ENCODE data around the gene BMP7. TPM values are rescaled to one million over a fixed set of nuclear protein-coding genes. Genes with fewer than 3 reads are reported as not detected.

Gene BMP7
- total and polyA plus RNA-seq, 2 experiments from 2014 or later = 130 to 276 TPM

DNA sequence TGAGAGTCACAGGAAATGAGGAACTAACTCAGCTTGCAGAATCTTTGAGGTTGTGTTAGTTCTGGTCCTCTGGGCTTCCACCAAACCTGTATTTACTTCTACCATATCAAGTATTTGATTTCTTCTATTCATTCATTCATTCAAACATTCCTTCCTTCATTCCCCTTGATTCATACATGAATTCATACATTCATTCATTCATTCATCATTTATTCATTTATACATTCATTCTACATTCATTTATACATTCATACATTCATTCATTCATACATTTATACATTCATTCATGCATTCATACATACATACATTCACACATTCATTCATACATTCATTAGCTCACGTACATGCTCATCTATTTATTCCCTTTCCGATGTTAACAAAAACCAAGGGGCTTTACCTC is 120.3 kb downstream of the BMP7 start:
- Histone ChIP-seq H3K9me3 (ENCODE audit: low read depth) (no peaks in the 10 kb centered on the region), H3K27me3 (no peaks in the 10 kb centered on the region), H3K36me3 (no peaks in the 10 kb centered on the region), H3K4me3 (no peak overlapping the region), H3K27ac (no peak overlapping the region), H3K4me1 (ENCODE audit: low read depth) (peaks cover 32% of the 10 kb centered on the region)
- TF ChIP-seq, protein P1, sequence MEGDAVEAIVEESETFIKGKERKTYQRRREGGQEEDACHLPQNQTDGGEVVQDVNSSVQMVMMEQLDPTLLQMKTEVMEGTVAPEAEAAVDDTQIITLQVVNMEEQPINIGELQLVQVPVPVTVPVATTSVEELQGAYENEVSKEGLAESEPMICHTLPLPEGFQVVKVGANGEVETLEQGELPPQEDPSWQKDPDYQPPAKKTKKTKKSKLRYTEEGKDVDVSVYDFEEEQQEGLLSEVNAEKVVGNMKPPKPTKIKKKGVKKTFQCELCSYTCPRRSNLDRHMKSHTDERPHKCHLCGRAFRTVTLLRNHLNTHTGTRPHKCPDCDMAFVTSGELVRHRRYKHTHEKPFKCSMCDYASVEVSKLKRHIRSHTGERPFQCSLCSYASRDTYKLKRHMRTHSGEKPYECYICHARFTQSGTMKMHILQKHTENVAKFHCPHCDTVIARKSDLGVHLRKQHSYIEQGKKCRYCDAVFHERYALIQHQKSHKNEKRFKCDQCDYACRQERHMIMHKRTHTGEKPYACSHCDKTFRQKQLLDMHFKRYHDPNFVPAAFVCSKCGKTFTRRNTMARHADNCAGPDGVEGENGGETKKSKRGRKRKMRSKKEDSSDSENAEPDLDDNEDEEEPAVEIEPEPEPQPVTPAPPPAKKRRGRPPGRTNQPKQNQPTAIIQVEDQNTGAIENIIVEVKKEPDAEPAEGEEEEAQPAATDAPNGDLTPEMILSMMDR (IDR thresholded peaks at IDR 0.05; ENCODE audit: low read depth, low read length) = no peak
- DNase-seq (ENCODE audit: low read depth in 1 of 2, low spot score in 1 of 2) = no peak

DNA sequence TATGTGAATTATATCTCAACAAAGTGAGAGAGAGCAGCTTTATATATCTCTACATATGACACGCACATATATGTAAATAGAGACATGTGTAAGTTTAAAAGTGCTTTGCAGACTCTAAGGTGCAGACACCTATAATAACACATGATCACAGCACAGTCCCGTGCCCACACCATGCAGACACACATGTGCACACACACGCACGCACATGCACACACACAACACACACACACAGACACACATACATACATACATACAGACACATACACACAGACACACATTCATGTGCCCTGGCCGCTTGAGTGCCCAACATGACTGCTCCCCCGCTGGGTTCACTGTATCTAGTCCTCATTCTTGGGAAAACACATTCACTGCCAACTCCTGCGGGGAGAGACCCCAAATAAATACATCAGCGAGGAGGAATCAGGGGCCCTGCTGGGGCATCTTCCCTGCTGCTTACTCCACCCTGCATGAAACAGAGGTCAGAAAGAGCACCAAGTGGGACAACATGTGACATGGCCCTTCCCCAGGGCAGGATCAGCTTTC is 121.3 kb downstream of the BMP7 start:
- DNase-seq (ENCODE audit: low read depth in 1 of 2, low spot score in 1 of 2) = no peak
- Histone ChIP-seq H3K9me3 (ENCODE audit: low read depth) (no peaks in the 10 kb centered on the region), H3K27ac (no peak overlapping the region), H3K4me3 (no peak overlapping the region), H3K27me3 (no peaks in the 10 kb centered on the region), H3K4me1 (ENCODE audit: low read depth) (peaks cover 26% of the 10 kb centered on the region), H3K36me3 (no peaks in the 10 kb centered on the region)
- TF ChIP-seq, protein P1 (IDR thresholded peaks at IDR 0.05; ENCODE audit: low read depth, low read length) = no peak

DNA sequence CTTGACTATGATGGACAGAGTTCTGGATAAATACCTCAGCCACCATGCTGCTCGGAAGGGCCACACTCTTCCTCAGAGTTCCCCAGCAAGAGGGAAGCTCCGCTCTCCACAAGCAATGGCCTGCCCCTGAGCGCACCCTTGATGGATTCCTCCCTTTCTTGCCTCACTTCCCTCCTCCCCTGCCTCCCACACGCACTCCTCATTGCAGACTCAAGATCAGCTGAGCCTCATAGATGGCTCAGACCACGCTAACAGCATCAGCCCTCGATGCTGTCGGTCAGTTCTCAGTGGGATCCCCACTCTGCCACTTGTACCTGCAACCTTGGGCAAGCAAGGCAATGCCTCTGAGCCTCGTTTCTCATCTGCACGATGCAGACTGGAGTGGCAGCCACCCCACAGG is 123.3 kb downstream of the BMP7 start:
- peaks cover 6% of the 10 kb centered on the region for H3K4me1 ChIP-seq (ENCODE audit: low read depth)

DNA sequence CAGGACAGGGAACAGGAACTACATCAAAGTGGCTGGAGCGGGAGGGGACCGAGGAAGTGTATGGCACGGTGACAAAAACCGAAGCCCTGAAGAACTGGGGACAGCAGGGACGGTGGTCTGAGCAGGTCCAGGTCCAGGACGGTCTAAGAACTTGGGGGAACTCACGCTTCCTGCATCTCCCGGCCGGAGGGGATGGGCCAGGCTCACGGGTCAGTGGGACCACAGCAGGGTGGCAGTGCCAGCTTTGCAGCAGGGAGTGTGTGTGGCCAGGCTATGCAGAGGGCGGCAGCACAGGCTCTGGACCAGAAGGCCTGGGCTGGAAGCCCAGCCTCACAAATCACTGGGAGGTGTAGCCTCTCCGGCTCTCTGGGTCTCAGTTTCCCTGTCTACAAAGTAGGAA is 123.8 kb downstream of the BMP7 start:
- peaks cover 1% of the 10 kb centered on the region for H3K4me1 ChIP-seq (ENCODE audit: low read depth)
- no peaks in the 10 kb centered on the region for H3K27me3 ChIP-seq
- no peaks in the 10 kb centered on the region for H3K36me3 ChIP-seq
- no peaks in the 10 kb centered on the region for H3K9me3 ChIP-seq (ENCODE audit: low read depth)
- no peak overlapping the region for H3K27ac ChIP-seq
- TF ChIP-seq, protein P1 (IDR thresholded peaks at IDR 0.05; ENCODE audit: low read depth, low read length) = no peak
- DNase-seq (ENCODE audit: low read depth in 1 of 2, low spot score in 1 of 2) = no peak
- H3K4me3 ChIP-seq = no peak overlapping the region

More for the DNA sequence above, 123.3 kb downstream of the BMP7 start:
- Histone ChIP-seq H3K27ac (no peak overlapping the region), H3K36me3 (no peaks in the 10 kb centered on the region), H3K9me3 (ENCODE audit: low read depth) (no peaks in the 10 kb centered on the region), H3K4me3 (no peak overlapping the region), H3K27me3 (no peaks in the 10 kb centered on the region)
- no peak for DNase-seq (ENCODE audit: low read depth in 1 of 2, low spot score in 1 of 2)
- TF ChIP-seq, protein P1 (IDR thresholded peaks at IDR 0.05; ENCODE audit: low read depth, low read length) = no peak

DNA sequence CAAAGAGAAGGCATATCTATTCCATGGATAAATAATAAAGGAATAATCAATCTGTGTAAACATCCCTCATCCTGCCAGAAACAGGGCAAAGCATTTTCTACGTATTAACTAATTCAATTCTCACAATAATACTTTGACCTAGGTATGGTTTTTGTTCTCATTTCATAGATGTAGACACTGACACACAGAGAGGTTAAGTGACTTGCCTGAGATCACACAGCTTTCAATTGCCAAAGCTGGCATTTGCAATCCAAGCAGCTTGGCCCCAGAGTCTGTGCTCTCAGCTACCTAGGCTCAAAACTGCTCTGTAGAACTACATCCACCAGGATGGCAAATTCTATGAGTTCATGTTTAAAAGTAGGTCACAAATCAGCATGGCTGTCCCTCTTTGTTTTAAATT is 124.9 kb downstream of the BMP7 start:
- no peaks in the 10 kb centered on the region for H3K4me1 ChIP-seq (ENCODE audit: low read depth)
- TF ChIP-seq, protein P1 (IDR thresholded peaks at IDR 0.05; ENCODE audit: low read depth, low read length) = no peak
- no peak overlapping the region for H3K27ac ChIP-seq
- no peak overlapping the region for H3K4me3 ChIP-seq
- no peaks in the 10 kb centered on the region for H3K9me3 ChIP-seq (ENCODE audit: low read depth)
- no peaks in the 10 kb centered on the region for H3K36me3 ChIP-seq
- DNase-seq (ENCODE audit: low read depth in 1 of 2, low spot score in 1 of 2) = no peak
- no peaks in the 10 kb centered on the region for H3K27me3 ChIP-seq

Measured in cardiac muscle cell (in vitro differentiated cells and primary cell).